ENCODE results near the gene SUSD3.

Gene SUSD3

GRCh38 chr9:93081931-93082330, 23.4 kb downstream of the SUSD3 start:
- H3K4me3 ChIP-seq (ENCODE audit: low read length), result no peak overlapping the region

GRCh38 chr9:93082841-93083411, 24.4 kb downstream of the SUSD3 start:
- H4K20me1 ChIP-seq (ENCODE audit: control insufficient read depth, insufficient read depth, low read depth, low read length), result no peaks in the 10 kb centered on the region
- H3F3A ChIP-seq (ENCODE audit: control insufficient read depth, insufficient read depth), result no peaks in the 10 kb centered on the region; the same call in 1 of the 2 replicates
- no peaks in the 10 kb centered on the region for H3K9me3 ChIP-seq (ENCODE audit: control insufficient read depth, insufficient read depth, low read length)
- no peak overlapping the region for H3K4me2 ChIP-seq (ENCODE audit: low read length)
- no peaks in the 10 kb centered on the region for H3K27me3 ChIP-seq (ENCODE audit: control insufficient read depth, low read length)
- H3K36me3 ChIP-seq (ENCODE audit: control insufficient read depth, low read length), result peaks cover 67% of the 10 kb centered on the region
- no peaks in the 10 kb centered on the region for H3K9me2 ChIP-seq (replicated peaks; ENCODE audit: control insufficient read depth, low read length)
- TF ChIP-seq CTCF (IDR thresholded peaks at IDR 0.05; ENCODE audit: low read depth, low read length, poor library complexity, severe bottlenecking) (no peak), EZH2phosphoT487 (IDR thresholded peaks at IDR 0.05; ENCODE audit: borderline replicate concordance, low read length) (no peak)
- H3K27ac ChIP-seq (ENCODE audit: low read depth, low read length), result no peak overlapping the region
- H3K4me3 ChIP-seq (ENCODE audit: low read length), result no peak overlapping the region
- no peaks in the 10 kb centered on the region for H3K79me2 ChIP-seq (ENCODE audit: control insufficient read depth, low read length)
- no peaks in the 10 kb centered on the region for H3K4me1 ChIP-seq (ENCODE audit: control insufficient read depth, low read length)

More at GRCh38 chr9:93081931-93082330, 23.4 kb downstream of the SUSD3 start:
- no peaks in the 10 kb centered on the region for H3K79me2 ChIP-seq (ENCODE audit: control insufficient read depth, low read length)
- no peaks in the 10 kb centered on the region; the same call in 1 of the 2 replicates for H3F3A ChIP-seq (ENCODE audit: control insufficient read depth, insufficient read depth)
- peaks cover 73% of the 10 kb centered on the region for H3K36me3 ChIP-seq (ENCODE audit: control insufficient read depth, low read length)
- no peaks in the 10 kb centered on the region for H3K4me1 ChIP-seq (ENCODE audit: control insufficient read depth, low read length)
- no peak overlapping the region for H3K4me2 ChIP-seq (ENCODE audit: low read length)
- no peak for TF ChIP-seq EZH2phosphoT487 (IDR thresholded peaks at IDR 0.05; ENCODE audit: borderline replicate concordance, low read length)
- H3K9me3 ChIP-seq (ENCODE audit: control insufficient read depth, insufficient read depth, low read length), result no peaks in the 10 kb centered on the region
- H3K9me2 ChIP-seq (replicated peaks; ENCODE audit: control insufficient read depth, low read length), result no peaks in the 10 kb centered on the region
- no peak overlapping the region for H3K27ac ChIP-seq (ENCODE audit: low read depth, low read length)
- H4K20me1 ChIP-seq (ENCODE audit: control insufficient read depth, insufficient read depth, low read depth, low read length), result no peaks in the 10 kb centered on the region
- no peaks in the 10 kb centered on the region for H3K27me3 ChIP-seq (ENCODE audit: control insufficient read depth, low read length)

- H3F3A ChIP-seq (ENCODE audit: control insufficient read depth, insufficient read depth), result no peaks in the 10 kb centered on the region; the same call in 1 of the 2 replicates
- no peaks in the 10 kb centered on the region for H3K4me1 ChIP-seq (ENCODE audit: control insufficient read depth, low read length)
- no peaks in the 10 kb centered on the region for H3K9me3 ChIP-seq (ENCODE audit: control insufficient read depth, insufficient read depth, low read length)
- peaks cover 66% of the 10 kb centered on the region for H3K36me3 ChIP-seq (ENCODE audit: control insufficient read depth, low read length)
- H4K20me1 ChIP-seq (ENCODE audit: control insufficient read depth, insufficient read depth, low read depth, low read length), result no peaks in the 10 kb centered on the region
- H3K4me3 ChIP-seq (ENCODE audit: low read length), result no peak overlapping the region
- H3K4me2 ChIP-seq (ENCODE audit: low read length), result no peak overlapping the region
- TF ChIP-seq CTCF (IDR thresholded peaks at IDR 0.05; ENCODE audit: low read depth, low read length, poor library complexity, severe bottlenecking), result no peak
- no peak for TF ChIP-seq EZH2phosphoT487 (IDR thresholded peaks at IDR 0.05; ENCODE audit: borderline replicate concordance, low read length)
- no peak overlapping the region for H3K27ac ChIP-seq (ENCODE audit: low read depth, low read length)
- H3K27me3 ChIP-seq (ENCODE audit: control insufficient read depth, low read length), result no peaks in the 10 kb centered on the region
- no peaks in the 10 kb centered on the region for H3K79me2 ChIP-seq (ENCODE audit: control insufficient read depth, low read length)
- no peaks in the 10 kb centered on the region for H3K9me2 ChIP-seq (replicated peaks; ENCODE audit: control insufficient read depth, low read length)
Observed at GRCh38 chr9:93083592-93084470, 25.3 kb downstream of the SUSD3 start.

GRCh38 chr9:93084471-93084881, 26.0 kb downstream of the SUSD3 start:
- no peaks in the 10 kb centered on the region for H3K9me3 ChIP-seq (ENCODE audit: control insufficient read depth, insufficient read depth, low read length)
- no peaks in the 10 kb centered on the region for H3K4me1 ChIP-seq (ENCODE audit: control insufficient read depth, low read length)
- H3K36me3 ChIP-seq (ENCODE audit: control insufficient read depth, low read length), result peaks cover 60% of the 10 kb centered on the region

More at GRCh38 chr9:93084471-93084881, 26.0 kb downstream of the SUSD3 start:
- Histone ChIP-seq H3K27me3 (ENCODE audit: control insufficient read depth, low read length) (no peaks in the 10 kb centered on the region), H3K79me2 (ENCODE audit: control insufficient read depth, low read length) (no peaks in the 10 kb centered on the region), H3K27ac (ENCODE audit: low read depth, low read length) (no peak overlapping the region), H4K20me1 (ENCODE audit: control insufficient read depth, insufficient read depth, low read depth, low read length) (no peaks in the 10 kb centered on the region), H3K4me3 (ENCODE audit: low read length) (no peak overlapping the region), H3K4me2 (ENCODE audit: low read length) (no peak overlapping the region), H3F3A (ENCODE audit: control insufficient read depth, insufficient read depth) (peaks cover 5% of the 10 kb centered on the region; the same call in 1 of the 2 replicates), H3K9me2 (replicated peaks; ENCODE audit: control insufficient read depth, low read length) (no peaks in the 10 kb centered on the region)
- TF ChIP-seq CTCF (IDR thresholded peaks at IDR 0.05; ENCODE audit: low read depth, low read length, poor library complexity, severe bottlenecking) (no peak), EZH2phosphoT487 (IDR thresholded peaks at IDR 0.05; ENCODE audit: borderline replicate concordance, low read length) (no peak)
